Panc1 (cell line): Measurements from ENCODE around the gene SPATA6L.

Experiments
- CTCF ChIP-seq: fragments of 450-650 bp; IDR thresholded peaks from 2 replicates; pipeline ENCODE4 v1.5.1; 2017; ENCODE audit warnings: mild to moderate bottlenecking
- POLR2AphosphoS5 ChIP-seq: IDR thresholded peaks from 2 replicates; pipeline ENCODE4 v1.6.1; 2012; ENCODE audit warnings: mild to moderate bottlenecking, low read depth, low read length, moderate library complexity
- REST ChIP-seq, 2 experiments: IDR thresholded peaks; 2 replicates each; pipeline ENCODE4 v1.6.1; 2011 to 2012; ENCODE audit warnings: low read depth in 2 of 2, control low read depth in 1 of 2, low read length in 1 of 2, mild to moderate bottlenecking in 1 of 2, moderate library complexity in 1 of 2; ENCODE audit not compliant: insufficient read depth in 1 of 2
- TCF7L2 ChIP-seq: IDR thresholded peaks from 2 replicates; pipeline ENCODE4 v1.6.1; 2011; ENCODE audit warnings: mild to moderate bottlenecking, low read depth, low read length, inconsistent platforms

- no peak for TF ChIP-seq REST (IDR thresholded peaks at IDR 0.05; ENCODE audit: insufficient read depth in 1 of 2, low read depth in 2 of 2, low read length in 1 of 2)
- TF ChIP-seq CTCF: no peak
- no peak for TF ChIP-seq POLR2AphosphoS5
- no peak for TF ChIP-seq TCF7L2
These were observed 48.2 kb upstream of the SPATA6L start for GRCh38 chr9:4714266-4715016.
